SU-DHL-6 (cell line): ENCODE data around the gene SLC43A1.

Source experiments
- EZH2phosphoT487 ChIP-seq: fragments of 200-600 bp; sonication (generic), shearing (Covaris generic); conservative IDR thresholded peaks from 2 replicates; pipeline ENCODE4 v1.6.1; 2018; ENCODE audit warnings: mild to moderate bottlenecking, antibody characterized with exemption, low read length, moderate library complexity, mixed read lengths
- TF ChIP-seq, protein P1 (sequence below): fragments of 200-600 bp; sonication (generic); IDR thresholded peaks from one replicate; pipeline ENCODE4 v1.5.1; 2017; ENCODE audit warnings: antibody characterized with exemption, mild to moderate bottlenecking, low read length, moderate library complexity; ENCODE audit not compliant: insufficient read depth, poor library complexity, severe bottlenecking

DNA sequence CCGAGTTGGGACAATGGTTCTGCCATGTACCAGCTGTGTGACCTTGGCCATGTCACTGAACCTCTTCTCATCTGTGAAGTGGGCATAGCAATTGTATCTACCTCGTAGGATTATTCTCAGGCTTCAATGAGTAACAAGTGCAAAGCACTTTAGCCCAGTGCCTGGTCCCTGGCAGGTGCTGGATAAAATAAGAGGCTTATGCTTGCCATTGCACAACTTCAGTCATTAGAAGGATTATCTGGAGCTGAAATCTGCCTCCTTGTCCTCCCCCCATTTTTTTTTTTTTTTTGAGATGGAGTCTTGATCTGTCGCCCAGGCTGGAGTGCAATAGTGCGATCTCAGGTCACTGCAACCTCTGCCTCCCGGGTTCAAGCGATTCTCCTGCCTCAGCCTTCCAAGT lies 29.1 kb upstream of the SLC43A1 start:
- TF ChIP-seq EZH2phosphoT487: no peak
- TF ChIP-seq, protein P1, sequence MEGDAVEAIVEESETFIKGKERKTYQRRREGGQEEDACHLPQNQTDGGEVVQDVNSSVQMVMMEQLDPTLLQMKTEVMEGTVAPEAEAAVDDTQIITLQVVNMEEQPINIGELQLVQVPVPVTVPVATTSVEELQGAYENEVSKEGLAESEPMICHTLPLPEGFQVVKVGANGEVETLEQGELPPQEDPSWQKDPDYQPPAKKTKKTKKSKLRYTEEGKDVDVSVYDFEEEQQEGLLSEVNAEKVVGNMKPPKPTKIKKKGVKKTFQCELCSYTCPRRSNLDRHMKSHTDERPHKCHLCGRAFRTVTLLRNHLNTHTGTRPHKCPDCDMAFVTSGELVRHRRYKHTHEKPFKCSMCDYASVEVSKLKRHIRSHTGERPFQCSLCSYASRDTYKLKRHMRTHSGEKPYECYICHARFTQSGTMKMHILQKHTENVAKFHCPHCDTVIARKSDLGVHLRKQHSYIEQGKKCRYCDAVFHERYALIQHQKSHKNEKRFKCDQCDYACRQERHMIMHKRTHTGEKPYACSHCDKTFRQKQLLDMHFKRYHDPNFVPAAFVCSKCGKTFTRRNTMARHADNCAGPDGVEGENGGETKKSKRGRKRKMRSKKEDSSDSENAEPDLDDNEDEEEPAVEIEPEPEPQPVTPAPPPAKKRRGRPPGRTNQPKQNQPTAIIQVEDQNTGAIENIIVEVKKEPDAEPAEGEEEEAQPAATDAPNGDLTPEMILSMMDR: no peak
